Measurements from ENCODE around the gene ADAMTS2.

DNA sequence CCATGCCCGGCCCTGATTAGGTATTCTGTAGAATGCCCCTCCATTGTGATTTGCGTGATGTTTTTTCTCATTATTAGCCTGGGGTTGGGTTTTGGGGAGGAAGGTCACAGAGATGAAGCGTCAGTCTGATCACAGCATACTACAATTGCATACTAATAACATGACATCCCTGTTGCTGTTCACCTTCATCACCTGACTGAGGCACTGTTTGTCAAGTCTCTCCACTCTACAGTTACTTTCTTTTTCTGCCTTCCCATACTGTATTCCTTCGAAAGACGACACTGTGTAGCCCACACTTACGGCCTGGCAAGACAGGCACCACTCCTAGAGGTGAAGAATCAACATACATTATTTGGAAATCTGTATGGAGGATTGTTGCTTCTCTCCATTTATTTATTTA is 279.6 kb downstream of the ADAMTS2 start:
- peak; percentile 8; the same call in 1 of the 2 replicates for TF ChIP-seq CTCF (conservative IDR thresholded peaks at IDR 0.05)
- no peak for TF ChIP-seq ZFX (IDR thresholded peaks at IDR 0.05)
